HG03095 (cell line): ENCODE measurements around the gene PRM2.
"Not testable (repeated sequence)": the region's sequence is repeated elsewhere in the genome, so short reads cannot be mapped to it uniquely, and the experiment has no call there.

Experiments used
- ATAC-seq: cut with Tn5 transposase; IDR thresholded peaks from one replicate; pipeline ENCODE4 v1.9.1; 2021; ENCODE audit warnings: moderate library complexity; ENCODE audit not compliant: unreplicated experiment

PRM2 gene

DNA sequence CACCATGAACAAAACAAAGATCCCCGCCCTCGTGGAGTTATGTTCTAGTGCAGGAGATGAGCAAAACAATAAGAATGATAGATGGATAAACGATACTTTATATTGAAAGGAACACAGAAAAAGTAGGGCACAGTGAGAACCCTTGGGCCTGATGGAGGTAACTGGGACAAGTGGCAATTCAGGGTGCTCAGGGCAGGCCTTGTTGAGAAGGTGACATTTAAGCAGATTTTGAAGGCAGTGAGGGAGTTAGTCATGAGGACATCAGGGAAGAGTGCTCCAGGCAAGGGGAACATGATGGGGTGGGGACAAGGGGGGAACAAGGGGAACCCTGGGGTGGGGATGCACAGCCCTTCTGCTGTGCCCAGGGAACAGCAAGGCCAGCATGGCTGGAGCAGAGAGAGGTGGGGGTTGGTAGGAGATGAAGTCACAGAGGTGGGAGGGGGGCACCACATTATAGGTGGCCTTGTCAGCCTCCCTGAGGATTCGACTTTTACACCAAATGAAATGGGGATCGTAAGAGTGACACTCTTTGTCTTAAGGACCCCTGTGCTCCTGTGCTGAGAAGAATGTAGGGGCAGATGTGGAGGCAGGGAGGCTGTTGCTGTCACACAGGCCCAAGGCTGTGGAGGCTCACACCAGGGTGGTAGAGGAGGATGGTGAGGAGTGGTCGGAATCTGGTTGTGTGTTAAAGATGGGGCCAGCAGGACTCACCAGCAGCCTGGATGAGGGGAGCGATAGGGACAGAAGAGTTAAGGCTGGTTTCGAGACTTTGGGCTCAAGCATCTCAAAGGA is 14.0 kb upstream of the PRM2 start:
- ATAC-seq: no peak

DNA sequence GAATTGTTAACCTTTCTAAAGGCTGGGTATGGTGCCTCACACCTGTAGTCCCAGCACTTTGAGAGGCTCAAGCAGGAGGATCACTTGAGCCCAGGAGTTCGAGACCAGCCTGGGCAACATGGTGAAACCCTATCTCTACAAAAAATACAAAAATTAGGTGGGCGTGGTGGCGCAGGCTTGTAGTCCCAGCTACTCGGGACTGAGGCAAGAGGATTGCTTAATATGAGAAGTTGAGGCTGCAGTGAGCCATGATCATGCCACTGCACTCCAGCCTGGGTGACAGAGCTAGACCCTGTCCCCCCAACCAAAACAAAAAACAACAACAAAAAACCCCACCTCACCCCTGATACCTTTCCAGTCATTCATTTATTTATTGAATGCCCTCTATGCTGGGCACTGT is 13.4 kb upstream of the PRM2 start:
- not testable (repeated sequence) for ATAC-seq

GRCh38 chr16:11289202-11289601 is 12.9 kb upstream of the PRM2 start:
- no peak for ATAC-seq

- no peak for ATAC-seq
Measured at GRCh38 chr16:11285842-11286241, 9.6 kb upstream of the PRM2 start.

GRCh38 chr16:11283820-11284248 is 7.6 kb upstream of the PRM2 start:
- ATAC-seq: no peak

GRCh38 chr16:11280616-11281522 is 4.6 kb upstream of the PRM2 start, which contains the start of gene PRM1:
Gene PRM1 (minus strand): TSS chr16:11281330. CDS start chr16:11281238, 92 bp downstream.
- ATAC-seq: no peak

DNA sequence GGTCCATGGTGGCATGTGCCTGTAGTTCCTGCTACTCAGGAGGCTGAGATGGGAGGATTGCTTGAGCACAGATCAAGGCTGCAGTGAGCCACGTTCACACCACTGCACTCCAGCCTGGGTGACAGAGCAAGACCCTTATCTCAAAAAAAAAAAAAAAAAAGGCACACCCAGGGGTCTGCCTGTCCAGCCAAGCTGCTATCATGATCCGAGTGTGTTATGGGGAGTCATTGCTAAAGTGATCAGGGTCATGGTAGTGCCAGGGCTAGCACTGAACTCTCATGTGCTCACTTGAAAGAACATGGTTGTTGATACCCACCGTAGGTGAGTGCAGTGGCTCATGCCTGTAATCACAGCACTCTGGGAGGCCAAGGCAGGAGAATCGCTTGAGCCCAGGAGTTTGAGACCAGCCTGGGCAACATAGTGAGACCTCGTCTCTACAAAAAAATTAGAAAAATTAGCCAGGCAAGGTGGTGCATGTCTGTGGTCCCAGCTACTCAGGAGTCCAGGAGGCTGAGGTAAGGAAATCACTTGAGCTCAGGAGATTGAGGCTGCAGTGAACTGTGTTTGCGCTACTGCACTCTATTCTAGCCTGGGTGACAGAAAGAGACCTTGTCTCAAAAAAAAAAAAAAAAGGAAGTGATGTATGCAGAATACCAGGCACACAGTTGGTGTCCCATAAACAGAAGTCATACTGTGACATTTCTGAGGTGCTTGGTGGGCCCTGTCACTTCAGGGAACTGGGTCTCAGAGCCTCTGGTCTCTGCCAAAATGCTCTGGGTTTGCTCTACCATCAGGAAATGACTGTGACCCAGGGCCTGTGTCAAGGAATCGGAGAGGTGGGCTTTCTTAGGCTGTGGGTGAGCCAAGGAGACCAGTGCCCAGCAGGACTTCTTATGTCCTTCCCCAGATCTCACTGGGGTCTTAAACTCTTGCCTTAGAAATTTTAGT is 2.7 kb upstream of the PRM2 start:
- ATAC-seq: no peak

DNA sequence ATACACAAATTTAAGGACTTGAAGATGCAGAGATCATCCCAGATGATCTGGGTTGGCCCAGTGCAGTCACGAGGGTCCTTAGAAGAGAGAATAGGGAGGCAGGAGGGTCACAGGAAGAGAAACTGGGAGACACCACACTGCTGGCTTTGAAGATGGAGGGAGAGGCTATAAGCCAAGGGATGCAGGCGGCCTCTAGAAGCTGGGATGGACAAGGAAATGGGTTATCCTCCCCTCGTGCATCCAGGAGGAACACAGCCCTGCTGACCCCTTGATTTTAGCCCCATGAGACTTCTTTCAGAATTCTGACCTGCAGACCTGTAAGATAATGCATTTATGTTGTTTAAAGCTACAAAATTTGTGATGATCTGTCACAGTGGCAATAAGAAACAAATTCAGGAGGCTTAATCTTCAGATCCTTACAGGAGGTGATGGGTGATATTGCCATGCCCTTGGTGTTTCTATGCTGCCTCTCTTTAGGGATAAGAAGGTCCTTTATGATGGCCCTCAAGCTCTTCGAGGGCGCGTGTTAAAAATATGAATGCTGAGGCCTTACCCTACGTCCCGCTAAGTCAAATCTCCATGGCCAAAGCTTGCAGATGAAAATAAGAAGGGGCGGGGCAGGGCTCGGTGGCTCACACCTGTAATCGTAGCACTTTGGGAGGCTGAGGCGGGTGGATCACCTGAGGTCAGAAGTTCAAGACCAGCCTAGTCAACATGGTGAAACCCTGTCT is 1.5 kb upstream of the PRM2 start:
- ATAC-seq: no peak

GRCh38 chr16:11276896-11277593 is 765 bp upstream of the PRM2 start:
- no peak for ATAC-seq

- no peak for ATAC-seq
Measured at GRCh38 chr16:11274964-11275363, 1.3 kb downstream of the PRM2 start.

DNA sequence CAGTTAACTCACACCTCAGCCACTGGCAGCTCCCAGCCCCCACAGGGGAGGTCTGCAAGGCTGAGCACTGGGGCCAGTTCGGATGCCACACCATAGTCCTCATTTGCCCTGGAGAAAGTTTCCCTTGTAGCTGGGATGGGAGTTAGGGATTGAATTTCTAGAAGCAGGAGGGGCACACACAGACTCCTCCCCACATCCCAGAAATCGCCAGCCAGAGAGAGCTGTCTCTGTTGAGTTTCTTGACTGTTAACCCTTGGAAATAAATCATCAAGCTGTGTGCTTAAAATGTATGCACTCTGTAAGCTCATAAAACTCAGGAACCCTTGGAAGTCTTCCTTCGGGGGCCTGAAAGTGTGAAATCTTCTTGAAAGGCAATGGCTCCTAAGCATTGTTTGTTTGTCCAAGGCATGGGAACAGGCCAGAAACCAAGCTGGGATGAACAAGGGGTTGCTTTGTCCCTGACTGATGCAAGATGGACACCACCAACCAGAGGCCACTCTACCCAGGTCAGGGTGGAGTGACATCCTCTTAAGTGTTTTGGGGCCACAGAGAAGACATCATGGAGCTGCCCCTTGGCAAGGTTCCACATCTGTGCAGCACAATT is 2.5 kb downstream of the PRM2 start:
- ATAC-seq: no peak

DNA sequence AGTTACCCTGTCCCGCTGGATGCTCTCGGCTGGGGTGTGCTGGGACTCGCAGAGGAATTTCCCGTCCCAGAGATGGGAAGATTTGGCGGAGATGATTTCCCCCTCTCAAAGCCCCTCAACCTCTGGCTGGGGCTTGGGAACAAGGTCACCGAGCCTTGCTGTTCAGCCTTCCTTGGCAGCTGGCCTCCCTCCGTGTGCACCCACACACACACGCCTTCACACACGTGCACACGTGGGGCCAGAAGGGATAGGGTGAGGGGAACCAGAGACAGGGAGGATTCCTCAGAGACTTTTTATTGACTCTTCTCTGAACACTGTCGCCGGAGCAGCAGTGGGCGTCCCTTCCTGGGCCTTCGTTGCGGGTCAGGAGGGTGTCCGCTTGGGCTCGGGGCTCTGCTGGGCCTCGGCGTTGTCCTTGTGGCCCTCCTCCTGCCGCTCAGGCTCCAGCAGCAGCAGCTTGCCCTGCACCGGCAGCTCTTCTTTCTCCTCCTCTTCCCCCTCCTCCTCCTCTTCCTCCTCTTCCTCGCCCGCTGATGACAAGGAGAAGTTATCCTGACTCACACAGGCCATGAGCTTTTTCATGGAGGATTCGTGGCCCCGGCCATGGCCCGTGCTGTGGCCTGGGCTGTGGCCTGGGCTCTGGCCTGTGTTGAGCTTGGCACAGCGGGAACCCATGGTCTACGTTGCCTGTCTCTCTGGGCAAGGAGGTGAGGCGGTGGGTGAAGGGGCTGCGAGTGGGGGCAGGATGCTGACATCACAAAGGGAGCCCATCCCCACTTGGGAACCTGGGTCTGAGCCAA is 3.2 kb downstream of the PRM2 start, which contains the start of gene PRM3:
Gene PRM3, minus strand, starts transcription at position 709 of the 800 bp plus-strand sequence. Its CDS starts 34 bp downstream, at position 675.
- no peak for ATAC-seq

GRCh38 chr16:11272484-11272883 is 3.8 kb downstream of the PRM2 start:
- ATAC-seq: no peak

- no peak for ATAC-seq
Measured at GRCh38 chr16:11271610-11272009, 4.7 kb downstream of the PRM2 start.

DNA sequence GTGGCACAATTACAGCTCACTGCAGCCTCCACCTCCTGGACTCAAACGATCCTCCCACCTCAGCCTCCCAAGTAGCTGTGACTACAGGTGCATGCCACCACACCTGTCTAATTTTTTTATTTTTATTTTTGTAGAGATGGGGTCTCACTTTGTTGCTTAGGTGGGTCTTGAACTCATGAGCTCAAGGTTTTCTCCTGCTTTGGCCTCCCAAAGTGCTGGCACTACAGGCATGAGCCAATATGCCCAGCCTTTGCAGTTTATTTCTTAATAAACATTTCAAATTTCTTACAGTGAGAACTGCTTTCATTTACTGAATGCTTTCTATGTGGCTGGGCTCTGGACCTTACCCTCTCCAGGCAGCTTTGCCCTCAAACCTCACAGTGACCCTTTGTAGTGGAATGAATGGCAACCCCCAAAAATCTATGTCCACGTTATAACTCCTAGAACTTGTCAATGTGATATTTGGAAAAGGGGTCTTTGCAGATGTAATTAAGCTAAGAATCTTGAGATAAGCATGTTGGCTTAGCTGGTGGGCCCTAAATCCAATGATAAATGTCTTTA is 5.6 kb downstream of the PRM2 start:
- ATAC-seq: no peak

- no peak for ATAC-seq
Measured at GRCh38 chr16:11268921-11269375, 7.3 kb downstream of the PRM2 start, which contains the start of gene TNP2. Gene TNP2 (minus strand): TSS chr16:11269325. CDS start chr16:11269262, 63 bp downstream.

GRCh38 chr16:11265124-11265523 is 11.2 kb downstream of the PRM2 start:
- no peak for ATAC-seq
